PFSK-1 (cell line): ENCODE data around the gene RBM20.

Source experiments
- FOXP2 ChIP-seq: optimal IDR thresholded peaks from 2 replicates; pipeline ENCODE3; 2011; ENCODE audit warnings: borderline replicate concordance, control low read depth, inconsistent platforms; ENCODE audit not compliant: insufficient read depth; ENCODE audit errors: extremely low read length, extremely low read depth
- POLR2AphosphoS5 ChIP-seq: IDR thresholded peaks from 2 replicates; pipeline ENCODE4 v1.6.1; 2012; ENCODE audit warnings: low read depth, mild to moderate bottlenecking, control low read depth, low read length, moderate library complexity
- REST ChIP-seq, 2 experiments: IDR thresholded peaks; 2 replicates each; pipeline versions ENCODE4 v1.6.1 to v1.8.0; 2011 to 2012; ENCODE audit warnings: low read depth in 2 of 2, low read length in 2 of 2, control low read depth in 1 of 2, inconsistent platforms in 1 of 2, mild to moderate bottlenecking in 1 of 2, moderate library complexity in 1 of 2; ENCODE audit not compliant: insufficient read depth in 1 of 2
- SIN3A ChIP-seq: IDR thresholded peaks from 2 replicates; pipeline ENCODE4 v1.6.1; 2012; ENCODE audit warnings: mild to moderate bottlenecking, low read length, moderate library complexity, borderline replicate concordance; ENCODE audit not compliant: insufficient read depth
- TAF1 ChIP-seq: IDR thresholded peaks from 2 replicates; pipeline ENCODE4 v1.6.1; 2012; ENCODE audit warnings: low read length, control low read depth, borderline replicate concordance; ENCODE audit not compliant: insufficient read depth

RBM20 gene

GRCh38 chr10:110609605-110610004 is 34.5 kb upstream of the RBM20 start:
- no peak for TF ChIP-seq FOXP2
- TF ChIP-seq SIN3A, result no peak
- no peak for TF ChIP-seq REST (IDR thresholded peaks at IDR 0.05; ENCODE audit: insufficient read depth in 1 of 2, low read depth in 2 of 2, low read length in 2 of 2)
- no peak for TF ChIP-seq TAF1
- TF ChIP-seq POLR2AphosphoS5, result no peak

- no peak for TF ChIP-seq FOXP2
- TF ChIP-seq TAF1, result no peak
These were observed 33.8 kb upstream of the RBM20 start for GRCh38 chr10:110610308-110610774.

GRCh38 chr10:110612087-110612486 is 32.0 kb upstream of the RBM20 start:
- no peak for TF ChIP-seq POLR2AphosphoS5

GRCh38 chr10:110612629-110613028 is 31.5 kb upstream of the RBM20 start:
- no peak for TF ChIP-seq POLR2AphosphoS5

GRCh38 chr10:110613341-110613995 is 30.7 kb upstream of the RBM20 start:
- TF ChIP-seq FOXP2, result no peak
- TF ChIP-seq REST (IDR thresholded peaks at IDR 0.05; ENCODE audit: insufficient read depth in 1 of 2, low read depth in 2 of 2, low read length in 2 of 2), result no peak
- no peak for TF ChIP-seq SIN3A
- TF ChIP-seq POLR2AphosphoS5, result no peak

- TF ChIP-seq TAF1 (no peak), FOXP2 (no peak), REST (IDR thresholded peaks at IDR 0.05; ENCODE audit: insufficient read depth in 1 of 2, low read depth in 2 of 2, low read length in 2 of 2) (no peak), SIN3A (no peak), POLR2AphosphoS5 (no peak)
These were observed 30.1 kb upstream of the RBM20 start for GRCh38 chr10:110613996-110614495.

GRCh38 chr10:110615057-110615747 is 28.9 kb upstream of the RBM20 start:
- no peak for TF ChIP-seq POLR2AphosphoS5
- TF ChIP-seq FOXP2, result no peak
- no peak for TF ChIP-seq REST (IDR thresholded peaks at IDR 0.05; ENCODE audit: insufficient read depth in 1 of 2, low read depth in 2 of 2, low read length in 2 of 2)
